Tongue (tissue), 2 donors: ENCODE measurements around the gene CADM2. TPM values are rescaled to one million over a fixed set of nuclear protein-coding genes. Genes with fewer than 3 reads are reported as not detected.

Experiments used
- DNase-seq: peaks from one replicate; pipeline ENCODE4 v3.0.0-alpha.2; 2015
- total RNA-seq: library from RNA; depleted of rRNA; stranded (reverse); fragments of >200 nt; gene quantifications from one replicate; pipeline ENCODE4 v1.2.3, GENCODE V29; 2014

Gene CADM2
- total RNA-seq, 1 donor from 2014 or later: 13.3 TPM

DNA sequence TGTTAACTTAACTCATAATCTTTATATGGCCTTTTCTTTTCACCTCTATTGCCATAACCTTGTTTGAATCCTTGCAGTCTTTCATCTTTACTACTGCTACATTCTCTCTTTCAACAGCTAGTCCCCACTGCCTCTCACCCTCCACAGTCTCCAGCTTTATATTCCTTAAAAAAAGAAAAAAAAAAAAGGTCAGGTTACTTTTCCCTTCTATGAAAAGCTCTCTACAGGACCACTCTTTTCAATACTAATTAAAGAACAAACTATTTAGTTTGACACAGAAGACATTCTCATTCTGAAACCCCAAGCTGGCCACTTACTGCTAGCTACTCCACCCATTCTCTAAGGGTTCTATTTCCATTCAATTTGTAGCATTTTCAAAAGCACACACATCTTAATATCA, 25.6 kb downstream of the CADM2 start:
- no peak for DNase-seq

DNA sequence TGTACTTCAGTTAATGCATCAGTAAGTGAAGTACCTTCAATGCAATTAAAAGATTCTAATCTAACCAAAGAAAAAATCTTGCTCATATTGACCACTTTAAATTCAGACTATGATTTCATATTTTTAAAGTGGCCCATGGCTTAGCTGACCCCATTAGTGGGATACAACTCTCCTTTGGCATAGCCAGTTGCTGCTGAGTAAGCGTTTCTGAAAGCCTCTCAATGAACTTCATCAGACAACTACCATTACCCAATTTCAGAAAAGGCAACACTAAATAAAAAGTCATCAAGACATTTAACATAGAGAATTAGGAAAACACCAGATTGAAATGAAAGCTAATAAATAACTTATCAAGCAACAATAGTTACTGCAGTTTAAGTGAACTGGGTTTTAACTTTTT, 27.0 kb downstream of the CADM2 start:
- no peak for DNase-seq

DNA sequence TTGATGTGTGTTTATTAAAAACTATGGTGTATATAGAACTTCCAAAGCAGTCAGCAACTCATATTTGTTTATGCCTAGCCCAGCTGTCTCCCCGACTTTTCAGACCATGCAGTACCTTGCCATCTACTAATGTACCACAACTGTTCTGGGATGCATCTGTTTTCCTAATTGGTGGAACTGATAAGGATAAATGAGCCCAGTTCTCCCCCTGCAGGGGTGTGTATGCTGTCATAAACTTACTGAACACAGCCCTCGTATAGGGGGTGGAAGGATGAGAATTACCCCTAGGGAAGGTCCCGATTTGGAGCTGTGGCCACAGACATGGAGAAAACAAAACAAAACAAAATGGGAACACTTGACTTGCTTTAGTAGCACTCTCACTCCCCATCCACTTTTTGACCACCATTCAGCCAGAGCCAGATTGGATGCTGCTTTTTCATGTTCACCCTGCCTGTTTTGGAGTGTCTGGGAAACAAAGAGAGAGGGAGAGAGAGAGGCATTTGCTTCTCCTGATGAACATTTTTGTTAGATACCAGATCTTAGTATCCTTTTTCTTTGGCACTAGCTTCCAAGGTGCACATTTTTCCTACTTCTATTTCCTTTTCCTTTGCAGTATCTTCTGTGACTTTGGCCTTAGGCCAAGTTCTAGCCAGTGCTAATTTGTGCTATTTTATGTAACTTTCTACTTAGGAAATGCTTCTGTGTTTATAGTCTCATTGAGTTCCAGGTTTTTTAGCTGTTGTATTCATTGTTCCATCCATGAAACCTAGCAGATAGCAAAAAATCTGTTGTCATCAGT, 29.1 kb downstream of the CADM2 start:
- DNase-seq: peak; percentile 62

DNA sequence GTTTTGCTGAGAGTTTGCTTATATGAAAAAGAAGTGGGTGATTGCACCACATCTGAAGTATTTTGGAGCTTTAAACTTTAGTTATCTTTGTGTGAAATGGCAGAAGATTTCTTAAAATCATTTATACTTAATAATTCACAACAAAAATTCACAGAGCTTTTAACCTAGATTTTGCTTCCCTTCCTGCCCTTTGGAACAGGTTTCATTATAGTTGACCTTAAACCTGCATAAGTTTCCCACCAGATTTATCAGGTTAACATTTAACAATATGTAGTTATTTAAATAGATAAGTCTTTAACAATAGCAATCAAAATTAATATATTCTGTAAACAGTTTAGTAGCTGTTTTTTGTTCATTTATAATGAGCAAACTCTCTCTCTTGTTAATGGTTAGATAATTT, 30.3 kb downstream of the CADM2 start:
- DNase-seq: no peak

DNA sequence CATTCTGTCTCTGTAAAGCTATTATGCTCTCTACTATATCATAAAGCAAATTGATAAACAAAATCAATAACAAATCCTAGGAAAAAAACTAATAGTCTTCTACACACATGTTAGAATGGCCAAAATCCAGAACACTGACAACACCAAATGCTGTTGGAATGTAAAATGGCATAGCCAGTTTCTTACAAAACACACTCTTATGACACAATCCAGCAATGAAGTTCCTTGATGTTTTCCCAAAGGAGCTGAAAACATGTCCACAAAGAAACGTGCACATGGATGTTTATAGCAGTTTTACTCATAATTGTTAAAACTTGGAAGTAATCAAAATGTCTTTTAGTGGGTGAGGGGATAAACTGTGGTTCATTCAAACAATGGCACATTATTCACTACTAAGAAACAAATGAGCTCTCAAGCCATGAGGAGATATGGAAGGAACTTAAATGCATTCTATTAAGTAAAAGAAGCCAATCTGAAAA, 32.7 kb downstream of the CADM2 start:
- DNase-seq: no peak

DNA sequence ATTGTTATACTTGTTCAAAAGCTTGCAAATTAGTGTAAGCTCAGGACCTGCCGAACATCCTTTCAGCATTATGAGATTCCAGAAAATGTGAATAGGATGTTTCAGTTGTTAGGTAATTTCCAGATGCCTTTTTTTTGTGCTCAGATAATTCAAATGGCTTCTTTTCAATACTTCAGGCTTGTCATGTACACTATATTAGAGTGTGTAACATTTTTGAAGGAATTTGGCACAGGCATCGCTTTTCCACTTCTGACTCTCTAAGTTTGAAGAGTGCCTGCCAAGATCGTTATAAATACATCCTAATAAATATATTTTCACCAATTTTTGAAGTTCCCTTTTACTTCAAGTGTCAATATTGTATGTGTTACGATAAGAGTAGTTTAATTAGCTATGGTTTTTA, 35.2 kb downstream of the CADM2 start:
- DNase-seq: peak; percentile 17

DNA sequence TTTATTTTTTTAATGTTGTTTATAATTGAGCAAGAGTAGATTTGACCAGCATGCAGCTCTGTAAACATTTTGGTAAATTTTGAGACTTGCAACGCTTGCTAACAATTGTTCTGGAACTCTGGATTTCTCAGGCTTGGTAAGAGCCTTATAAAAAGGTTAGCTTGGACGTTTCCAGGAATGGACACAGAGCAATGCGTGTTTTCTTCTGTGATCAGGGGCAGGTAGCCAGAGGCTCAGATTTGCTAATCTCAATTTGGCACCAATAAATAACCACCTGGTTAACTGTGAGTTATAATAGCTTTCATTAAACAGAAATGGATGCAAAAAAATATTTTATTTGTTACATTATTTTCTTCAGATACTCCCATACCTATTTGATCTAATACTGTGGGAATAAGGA, 39.8 kb downstream of the CADM2 start:
- no peak for DNase-seq

DNA sequence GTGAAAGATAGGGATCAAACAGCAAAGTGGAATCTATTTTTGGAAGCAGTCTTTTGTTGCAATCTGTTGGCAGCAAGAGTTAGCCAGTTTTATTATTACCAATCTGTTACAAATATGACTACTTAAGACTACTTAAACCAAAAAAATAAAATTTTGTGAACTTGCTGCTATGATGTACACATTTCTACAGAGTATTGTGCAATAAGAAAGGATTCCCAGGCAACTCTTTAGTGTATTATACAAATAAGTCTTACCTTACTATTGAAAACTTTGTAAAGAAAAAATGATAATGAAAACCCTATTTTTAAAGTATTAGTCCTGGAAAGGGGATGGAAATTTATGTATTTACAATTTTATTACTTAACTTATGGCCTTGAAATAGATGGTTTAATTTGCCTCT, 44.7 kb downstream of the CADM2 start:
- DNase-seq: no peak

DNA sequence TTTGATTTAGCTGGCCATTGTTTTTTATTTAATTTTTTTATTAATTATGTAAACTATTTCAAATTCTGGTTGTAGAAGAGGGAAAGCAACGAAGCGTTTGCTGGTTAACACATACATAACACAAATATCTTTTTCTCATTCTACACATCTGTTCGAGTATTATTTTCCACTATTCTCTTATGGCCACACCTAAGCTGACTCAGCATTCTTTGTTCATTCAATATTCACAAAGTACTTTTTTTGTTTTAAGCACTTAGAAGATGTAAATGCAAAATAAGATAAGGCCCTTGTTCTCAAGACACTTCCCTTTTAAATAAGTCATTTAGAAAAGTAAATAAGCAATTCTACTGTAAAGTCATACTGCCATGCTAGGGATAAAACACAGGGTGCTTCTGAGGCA, 45.4 kb downstream of the CADM2 start:
- DNase-seq: no peak

DNA sequence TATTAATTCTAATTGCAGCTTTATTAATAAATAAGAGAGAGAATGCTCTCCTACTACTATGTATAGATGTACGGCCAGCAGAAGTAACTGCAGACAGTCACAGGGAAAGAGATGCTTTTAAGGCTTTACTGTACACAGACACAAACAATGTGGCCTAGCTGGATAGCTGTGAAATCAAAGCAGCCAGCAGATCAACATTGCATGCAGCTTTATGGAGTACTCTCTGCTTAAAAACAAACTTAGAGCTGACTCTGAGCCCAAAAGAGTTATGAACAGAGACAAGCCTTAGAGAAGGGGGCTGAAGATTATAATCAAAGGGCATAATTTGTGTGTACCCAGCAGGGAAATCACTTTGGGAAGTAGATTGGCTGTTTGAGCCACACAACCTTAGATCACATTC, 47.2 kb downstream of the CADM2 start:
- peak; percentile 7 for DNase-seq

DNA sequence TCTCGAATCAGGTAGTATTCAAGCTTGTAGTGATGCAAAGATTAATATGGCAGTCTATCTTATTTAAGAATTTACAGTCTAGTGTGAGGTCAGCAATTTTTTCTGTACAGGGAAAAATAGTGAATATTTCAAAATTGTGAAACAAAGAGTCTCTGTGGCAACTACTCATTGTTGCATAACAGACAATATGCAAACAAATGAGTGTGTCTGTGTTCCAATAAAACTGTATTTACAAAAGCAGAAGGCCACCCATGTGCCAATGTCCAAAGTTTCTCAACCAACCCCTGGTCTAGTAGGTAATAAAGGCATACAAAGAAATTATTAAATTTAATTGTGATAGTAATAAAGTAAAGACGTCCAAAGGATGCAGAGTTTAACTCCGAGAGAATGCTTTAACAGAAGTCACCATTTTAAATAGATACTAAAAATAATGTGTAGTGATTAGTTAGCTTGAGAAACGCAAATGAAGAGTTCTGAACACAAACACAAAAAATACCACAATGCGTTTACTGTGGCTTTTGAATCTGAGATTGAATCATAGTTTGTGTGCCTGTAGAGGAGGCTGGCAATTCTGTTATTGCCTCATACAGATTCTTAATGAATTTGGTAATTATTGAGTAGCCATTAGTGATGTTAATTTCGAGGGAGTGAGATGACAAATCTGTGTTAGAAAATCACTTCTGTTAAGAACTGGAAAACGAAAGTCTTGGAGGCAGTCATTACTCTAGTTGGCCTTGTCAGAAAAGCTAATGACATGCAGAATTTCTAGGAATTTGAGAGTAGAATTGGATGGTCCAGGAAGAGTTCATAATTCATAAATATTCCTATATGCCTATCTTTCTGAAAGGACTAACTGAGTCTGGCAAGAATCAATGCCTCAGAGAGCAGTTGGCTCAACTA, 48.7 kb downstream of the CADM2 start:
- DNase-seq: no peak

DNA sequence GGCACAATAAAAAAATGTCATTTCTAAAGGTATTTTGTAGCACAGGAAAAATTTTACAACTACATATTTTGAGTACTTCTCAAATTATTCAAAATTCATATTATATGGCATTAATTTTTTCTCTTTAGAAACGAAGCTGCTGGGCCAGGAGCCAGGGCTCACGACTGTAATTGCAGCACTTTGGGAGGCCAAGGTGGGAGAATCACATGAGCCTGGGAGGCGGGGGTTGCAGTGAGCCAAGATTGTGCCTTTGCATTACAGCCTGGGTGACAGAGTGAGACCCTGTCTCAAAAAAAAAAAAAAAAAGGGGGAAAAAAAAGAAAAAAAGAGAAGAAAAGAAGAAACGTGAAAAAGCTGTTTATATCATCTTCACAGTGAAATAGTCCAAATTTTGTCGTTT, 62.0 kb downstream of the CADM2 start:
- DNase-seq: no peak

DNA sequence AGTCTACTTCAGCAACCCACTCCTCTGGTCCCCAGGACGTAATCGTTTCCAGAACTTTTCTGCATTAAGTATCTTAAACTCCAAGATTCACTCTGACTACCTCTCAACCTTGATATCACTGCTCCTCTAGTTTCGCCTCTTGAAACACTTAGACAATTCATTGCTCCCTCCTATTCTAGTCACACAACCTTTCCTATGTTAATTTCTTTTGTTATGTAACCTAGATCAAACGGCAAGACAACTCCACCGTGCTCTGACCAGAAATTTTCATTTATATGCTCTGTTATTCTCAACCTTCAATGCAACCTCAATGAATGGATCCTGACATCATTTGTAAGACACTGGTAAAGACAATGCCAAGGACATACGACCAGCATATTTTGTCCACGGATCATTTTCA, 71.3 kb downstream of the CADM2 start:
- no peak for DNase-seq

DNA sequence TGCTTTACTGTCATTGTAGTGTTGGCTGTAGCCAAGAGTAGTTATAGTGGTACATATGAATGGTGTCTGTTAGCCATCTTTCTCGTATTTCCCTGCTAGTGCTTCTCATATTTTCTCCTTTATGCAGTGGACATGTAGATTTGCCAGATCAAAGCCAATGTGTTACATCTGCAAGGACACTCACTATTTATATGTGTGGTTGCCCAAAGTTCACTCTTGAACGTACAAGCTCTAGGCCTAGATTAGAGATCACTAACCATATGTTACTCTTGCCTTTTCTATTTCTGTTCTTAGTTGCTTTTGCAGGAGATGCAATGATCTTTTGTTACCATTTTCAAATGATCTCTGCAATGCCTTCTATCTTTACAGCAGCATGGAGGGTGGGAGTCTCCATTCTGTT, 78.4 kb downstream of the CADM2 start:
- DNase-seq: no peak

DNA sequence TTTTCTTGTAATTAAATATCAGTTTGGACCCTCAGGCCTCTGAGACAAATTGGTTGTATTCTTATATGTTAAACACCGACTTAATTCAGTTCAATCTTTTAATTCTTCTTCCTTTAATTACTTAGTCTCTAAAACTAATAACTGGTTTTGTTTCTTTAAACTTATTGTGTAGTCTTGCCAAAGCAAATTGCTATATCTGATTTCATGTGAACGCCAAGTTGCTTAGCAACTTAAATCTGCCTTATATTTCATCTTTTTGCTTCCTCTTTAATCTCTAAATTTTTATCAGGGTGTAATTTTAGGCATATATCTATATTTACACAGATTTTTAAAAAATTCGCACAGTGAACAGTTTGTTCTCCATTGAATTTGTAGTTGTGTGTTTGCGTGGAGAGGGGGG, 82.2 kb downstream of the CADM2 start:
- no peak for DNase-seq

DNA sequence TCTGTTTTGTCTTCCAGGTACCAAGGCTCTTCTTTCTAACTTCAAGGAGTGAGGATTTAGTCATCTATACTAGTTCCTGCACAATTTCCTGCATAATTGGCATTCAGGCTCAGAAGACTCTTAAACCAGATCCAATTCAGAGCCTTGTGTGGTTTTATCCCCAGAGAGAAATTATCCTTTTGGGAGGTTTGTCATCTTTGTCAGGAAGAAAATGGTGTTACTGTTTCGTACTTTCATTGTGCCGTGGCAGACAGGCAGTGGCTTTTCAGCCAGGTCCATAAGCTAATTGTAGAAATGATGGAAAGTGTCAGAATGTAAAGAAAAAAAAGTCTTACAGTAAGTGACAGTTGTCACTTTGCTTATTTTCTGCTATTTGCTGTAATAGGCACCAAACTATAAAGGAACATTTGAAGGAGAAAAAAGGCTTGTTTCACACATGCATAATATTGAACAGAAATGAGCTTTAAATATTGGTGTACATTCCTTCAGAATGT, 82.8 kb downstream of the CADM2 start:
- DNase-seq: no peak

DNA sequence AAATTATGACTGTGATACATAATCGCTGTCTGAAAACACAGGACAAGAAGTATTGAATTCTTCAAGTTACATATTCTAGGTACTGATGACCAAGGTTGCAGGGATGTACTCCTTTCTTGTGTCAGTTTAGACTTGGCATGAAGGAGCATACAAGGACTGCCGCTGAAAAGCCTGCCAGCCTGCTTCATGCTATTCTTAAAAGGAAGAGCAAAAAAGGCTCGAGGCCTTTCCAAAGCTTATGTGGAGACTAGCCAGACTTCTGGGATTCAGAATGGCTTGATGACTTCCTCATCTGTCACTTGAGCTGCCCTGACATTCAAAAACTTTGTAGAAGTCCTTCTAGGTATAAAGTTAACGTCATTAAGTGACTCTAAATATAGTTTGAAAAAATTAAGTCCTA, 92.0 kb downstream of the CADM2 start:
- no peak for DNase-seq

DNA sequence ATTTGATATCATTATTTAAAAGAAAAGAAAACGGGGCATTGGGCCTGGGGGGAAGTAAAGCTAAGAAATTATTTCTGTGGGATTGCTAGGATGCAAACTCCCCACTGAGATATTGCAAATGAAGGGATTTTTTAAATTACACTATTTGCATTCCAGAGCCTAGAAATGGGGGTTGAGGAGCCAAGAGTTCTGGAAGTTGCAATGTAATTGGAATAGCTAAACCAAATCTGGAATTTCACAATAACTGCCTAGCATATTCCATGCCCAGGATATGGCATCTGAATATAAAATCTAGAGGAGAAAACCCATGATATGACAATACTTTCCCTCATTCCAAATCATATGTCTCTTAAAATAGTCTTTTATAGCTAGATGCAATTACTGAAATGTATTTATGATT, 93.0 kb downstream of the CADM2 start:
- DNase-seq: no peak

DNA sequence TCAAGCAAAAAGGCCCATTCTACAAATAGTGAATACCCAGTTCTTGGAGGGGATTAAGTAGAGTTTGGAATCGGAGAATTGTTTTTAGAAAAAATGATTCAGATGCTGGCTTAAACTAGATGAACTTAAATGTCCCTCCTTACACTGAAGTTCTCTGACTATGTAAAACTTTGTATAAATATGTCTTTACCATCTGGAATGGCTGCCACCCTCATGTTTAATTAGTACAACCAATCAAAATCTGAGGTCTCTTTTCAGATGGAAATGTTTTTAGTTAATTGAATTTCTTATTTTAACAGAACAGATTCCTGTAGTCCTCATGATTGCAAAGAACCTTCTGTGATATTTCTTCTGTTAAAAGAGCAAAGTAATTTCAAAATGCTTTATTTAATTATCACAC, 94.8 kb downstream of the CADM2 start:
- DNase-seq: no peak

DNA sequence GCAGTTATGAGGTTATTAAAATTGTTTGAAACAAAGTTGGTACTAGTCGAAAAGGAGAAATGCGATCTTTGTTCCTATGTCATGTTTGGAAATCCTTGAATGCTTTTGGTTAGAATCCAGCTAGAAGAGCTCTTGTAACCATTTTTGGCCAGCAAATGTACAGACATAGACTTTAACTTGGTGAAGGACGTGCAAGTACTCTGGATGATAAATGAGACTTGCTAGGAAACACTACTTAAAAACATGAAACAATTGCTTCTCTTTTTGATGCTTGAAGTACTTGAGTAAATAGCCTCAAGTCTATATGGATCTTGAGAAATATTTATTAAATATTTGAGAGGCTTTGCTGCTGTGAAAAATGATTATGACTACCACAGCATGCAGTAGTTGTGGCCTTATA, 95.8 kb downstream of the CADM2 start:
- DNase-seq: peak; percentile 24

DNA sequence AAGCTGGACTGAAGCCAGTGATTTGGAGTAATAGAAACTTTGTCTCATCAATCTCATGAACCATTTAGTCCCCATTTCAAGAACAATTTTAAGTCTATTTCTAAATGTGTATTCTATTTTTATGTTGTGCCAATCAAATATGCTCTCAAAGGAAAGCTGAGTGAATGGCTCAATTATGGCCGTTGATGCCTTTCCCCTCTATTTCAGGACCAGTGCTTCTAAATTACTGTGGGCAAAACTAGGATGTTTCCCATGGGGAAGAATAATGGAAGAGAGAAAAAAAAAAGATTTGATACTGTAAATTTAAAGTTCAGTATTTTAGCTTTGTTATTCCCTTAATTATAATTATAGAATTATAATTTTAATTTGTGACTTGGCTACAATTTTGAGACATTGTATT, 110.1 kb downstream of the CADM2 start:
- DNase-seq: no peak

DNA sequence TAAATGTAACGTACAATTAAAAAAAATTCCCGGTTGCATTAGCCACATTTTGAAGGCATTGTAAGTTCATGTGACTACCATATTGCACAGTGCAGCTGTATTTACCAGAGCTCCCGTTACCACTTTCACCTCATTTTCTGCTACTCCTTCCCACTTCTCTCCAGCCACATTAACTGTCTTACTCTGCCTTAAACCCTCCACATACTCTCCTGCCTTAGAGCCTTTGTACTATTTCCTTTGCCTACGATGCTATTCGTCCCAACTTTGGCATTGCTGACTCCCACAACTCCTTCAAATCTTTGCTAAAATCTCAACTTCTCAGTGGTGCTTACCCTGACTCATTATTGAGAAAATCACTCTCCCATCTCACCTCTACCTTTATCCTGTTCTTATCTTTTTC, 115.2 kb downstream of the CADM2 start:
- no peak for DNase-seq

DNA sequence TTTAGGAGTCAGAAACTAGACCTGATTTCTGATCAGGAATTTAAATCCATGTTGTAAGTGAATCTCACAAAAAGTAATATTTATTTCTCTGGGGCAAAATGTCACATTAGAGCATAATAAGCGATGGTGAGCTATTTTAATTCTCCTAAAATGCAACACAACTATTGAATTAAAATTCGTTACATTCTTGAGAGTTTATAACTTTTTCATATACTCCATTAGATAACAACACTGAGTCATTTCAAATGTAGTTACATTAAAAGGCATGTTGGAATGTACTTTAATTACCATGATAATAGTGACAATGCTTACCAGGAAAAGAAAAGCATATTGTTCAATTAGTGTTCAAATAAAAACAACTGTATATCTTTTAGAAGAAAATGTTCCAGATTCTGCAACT, 116.9 kb downstream of the CADM2 start:
- no peak for DNase-seq
